GM10248 (cell line): ENCODE results near the gene YY1AP1.
A peak's percentile ranks its signal among the peaks of the same experiment; 100 is the strongest.
"Not testable (repeated sequence)": the region's sequence is repeated elsewhere in the genome, so short reads cannot be mapped to it uniquely, and the experiment has no call there.

Experiments used
- CTCF ChIA-PET: fragments of 300-600 bp; sonication (Branson Sonifier 250); formaldehyde crosslinking; extraction: SDS; loops from one replicate; lab custom pipeline; 2021; ENCODE audit warnings: antibody characterized with exemption; lab: Yijun Ruan, JAX
- POLR2A ChIA-PET: fragments of 350-650 bp; sonication (Branson Sonifier 250); formaldehyde crosslinking; extraction: SDS; loops from one replicate; lab custom pipeline; 2020; ENCODE audit warnings: antibody characterized with exemption; lab: Yijun Ruan, JAX
- DNase-seq: peaks from one replicate; pipeline ENCODE4 v3.0.0; 2012; ENCODE audit errors: extremely low spot score
- CTCF ChIP-seq: IDR thresholded peaks from 2 replicates; pipeline ENCODE4 v1.5.1; 2012; ENCODE audit warnings: mild to moderate bottlenecking, low read depth; ENCODE audit errors: extremely low read depth, missing control alignments, control extremely low read depth

YY1AP1 gene

GRCh38 chr1:155715777-155716176, 27.2 kb upstream of the YY1AP1 start:
- ChIA-PET POLR2A (no interaction called here), CTCF (interaction anchor here (1.0 to 2.5 kb wide), 4 partner anchors 10 to 465 kb away, joined by 3 to 11 read pairs (median 6); no protein-coding TSS in a partner anchor)
- DNase-seq: no peak
- TF ChIP-seq CTCF: no peak

- DNase-seq: not testable (repeated sequence)
- POLR2A ChIA-PET: interaction anchor here (0.8 kb wide), 1 partner anchor 407 kb away, joined by 3 read pairs; the partner anchor contains the start of gene FDPS
- CTCF ChIA-PET: interaction anchor here (1.0 to 2.5 kb wide), 5 partner anchors 9 to 464 kb away, joined by 3 to 11 read pairs (median 5); no protein-coding TSS in a partner anchor
Observed at GRCh38 chr1:155715056-155715455, 26.5 kb upstream of the YY1AP1 start.

GRCh38 chr1:155713075-155713474, 24.5 kb upstream of the YY1AP1 start:
- no peak for TF ChIP-seq CTCF
- ChIA-PET POLR2A (no interaction called here), CTCF (interaction anchor here (1.0 to 1.7 kb wide), 3 partner anchors 21 to 462 kb away, joined by 3 to 7 read pairs (median 4); no protein-coding TSS in a partner anchor)
- DNase-seq: no peak

GRCh38 chr1:155712636-155713035, 24.1 kb upstream of the YY1AP1 start:
- DNase-seq, POLR2A ChIA-PET: not testable (repeated sequence)
- peak; percentile 22 for TF ChIP-seq CTCF
- CTCF ChIA-PET: interaction anchor here (1.0 to 1.2 kb wide), 2 partner anchors 22 to 28 kb away, joined by 3 to 4 read pairs; no protein-coding TSS in a partner anchor

GRCh38 chr1:155711457-155711856, 22.9 kb upstream of the YY1AP1 start:
- CTCF ChIA-PET, POLR2A ChIA-PET, DNase-seq: not testable (repeated sequence)

GRCh38 chr1:155709391-155709790, 20.8 kb upstream of the YY1AP1 start:
- ChIA-PET CTCF (interaction anchor here (1.4 kb wide), 1 partner anchor 13 kb away, joined by 3 read pairs; no protein-coding TSS in a partner anchor), POLR2A (interaction anchor here (0.7 kb wide), 1 partner anchor 12 kb away, joined by 4 read pairs; no protein-coding TSS in a partner anchor)
- TF ChIP-seq CTCF: no peak
- DNase-seq: no peak

- CTCF ChIA-PET: interaction anchor here (3.4 kb wide), 1 partner anchor 10 kb away, joined by 11 read pairs; no protein-coding TSS in a partner anchor
- DNase-seq: no peak
- POLR2A ChIA-PET: interaction anchor here (0.6 kb wide), 1 partner anchor 13 kb away, joined by 5 read pairs; no protein-coding TSS in a partner anchor
- TF ChIP-seq CTCF: no peak
Observed at GRCh38 chr1:155706139-155706538, 17.6 kb upstream of the YY1AP1 start.

- CTCF ChIA-PET: interaction anchor here (3.4 kb wide), 1 partner anchor 12 kb away, joined by 11 read pairs; no protein-coding TSS in a partner anchor
- DNase-seq, POLR2A ChIA-PET: not testable (repeated sequence)
Observed at GRCh38 chr1:155704414-155704813, 15.8 kb upstream of the YY1AP1 start.
